ENCODE measurements around the gene EDRF1. TPM values are rescaled to one million over a fixed set of nuclear protein-coding genes. Genes with fewer than 3 reads are reported as not detected.

EDRF1 gene
- total and polyA plus RNA-seq, 2 experiments from 2014 or later: 25.0 to 48.8 TPM

GRCh38 chr10:125756853-125757487 lies 37.5 kb downstream of the EDRF1 start:
- Histone ChIP-seq H3K27ac (ENCODE audit: low read depth) (no peak overlapping the region), H3K4me1 (ENCODE audit: insufficient read depth) (peaks cover 3% of the 10 kb centered on the region; the same call in 1 of the 2 replicates), H3K27me3 (ENCODE audit: insufficient read depth) (no peaks in the 10 kb centered on the region), H3K4me2 (no peak overlapping the region), H4K20me1 (replicated peaks; ENCODE audit: insufficient read depth) (0 out of 2 replicates have a peak, but pooled peaks cover 16% of the 10 kb centered on the region), H3K79me2 (replicated peaks; ENCODE audit: insufficient read depth) (peaks cover 9% of the 10 kb centered on the region; the same call in 1 of the 2 replicates), H3F3A (replicated peaks; ENCODE audit: low read depth) (no peaks in the 10 kb centered on the region), H3K4me3 (no peak overlapping the region), H2AFZ (no peak overlapping the region), H3K9me2 (ENCODE audit: insufficient read depth) (no peaks in the 10 kb centered on the region), H3K36me3 (ENCODE audit: insufficient read depth) (peaks cover 63% of the 10 kb centered on the region)
- no peak for DNase-seq (ENCODE audit: low spot score)
- Mint-ChIP-seq H3K4me3 (no peak overlapping the region), H3K27me3 (ENCODE audit: insufficient read depth, low read depth, poor library complexity) (peaks cover 2% of the 10 kb centered on the region), H3K4me1 (peaks cover 8% of the 10 kb centered on the region), H3K9me3 (no peaks in the 10 kb centered on the region), H3K27ac (no peak overlapping the region), H3K36me3 (ENCODE audit: low read depth) (peaks cover 58% of the 10 kb centered on the region)
- TF ChIP-seq ZNF462 (CRISPR knock-in tag; IDR thresholded peaks at IDR 0.05) (no peak), ZNF114 (CRISPR knock-in tag; IDR thresholded peaks at IDR 0.05) (no peak), POLR2AphosphoS5 (IDR thresholded peaks at IDR 0.05; ENCODE audit: low read depth) (no peak), JUNB (IDR thresholded peaks at IDR 0.05; ENCODE audit: unreplicated experiment) (no peak), NANOG (IDR thresholded peaks at IDR 0.05; ENCODE audit: borderline replicate concordance) (no peak), CREB1 (CRISPR knock-in tag; IDR thresholded peaks at IDR 0.05; ENCODE audit: low read depth) (no peak), STAT1 (IDR thresholded peaks at IDR 0.05; ENCODE audit: unreplicated experiment) (no peak), ETS1 (IDR thresholded peaks at IDR 0.05) (no peak), ZNF331 (CRISPR knock-in tag; IDR thresholded peaks at IDR 0.05; ENCODE audit: low read depth) (no peak), REST (IDR thresholded peaks at IDR 0.05; ENCODE audit: unreplicated experiment) (no peak), EZH2 (IDR thresholded peaks at IDR 0.05; ENCODE audit: low read depth, unreplicated experiment) (no peak), EZH2phosphoT487 (IDR thresholded peaks at IDR 0.05; ENCODE audit: unreplicated experiment) (no peak)
- TF ChIP-seq, protein P1, sequence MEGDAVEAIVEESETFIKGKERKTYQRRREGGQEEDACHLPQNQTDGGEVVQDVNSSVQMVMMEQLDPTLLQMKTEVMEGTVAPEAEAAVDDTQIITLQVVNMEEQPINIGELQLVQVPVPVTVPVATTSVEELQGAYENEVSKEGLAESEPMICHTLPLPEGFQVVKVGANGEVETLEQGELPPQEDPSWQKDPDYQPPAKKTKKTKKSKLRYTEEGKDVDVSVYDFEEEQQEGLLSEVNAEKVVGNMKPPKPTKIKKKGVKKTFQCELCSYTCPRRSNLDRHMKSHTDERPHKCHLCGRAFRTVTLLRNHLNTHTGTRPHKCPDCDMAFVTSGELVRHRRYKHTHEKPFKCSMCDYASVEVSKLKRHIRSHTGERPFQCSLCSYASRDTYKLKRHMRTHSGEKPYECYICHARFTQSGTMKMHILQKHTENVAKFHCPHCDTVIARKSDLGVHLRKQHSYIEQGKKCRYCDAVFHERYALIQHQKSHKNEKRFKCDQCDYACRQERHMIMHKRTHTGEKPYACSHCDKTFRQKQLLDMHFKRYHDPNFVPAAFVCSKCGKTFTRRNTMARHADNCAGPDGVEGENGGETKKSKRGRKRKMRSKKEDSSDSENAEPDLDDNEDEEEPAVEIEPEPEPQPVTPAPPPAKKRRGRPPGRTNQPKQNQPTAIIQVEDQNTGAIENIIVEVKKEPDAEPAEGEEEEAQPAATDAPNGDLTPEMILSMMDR (conservative IDR thresholded peaks at IDR 0.05; ENCODE audit: low read depth in 2 of 2): no peak
- no peak for ATAC-seq

Measured in GM23338 (cell line).